Measurements from ENCODE around the gene KLF11. TPM values are rescaled to one million over a fixed set of nuclear protein-coding genes. Genes with fewer than 3 reads are reported as not detected.

Gene KLF11
- polyA plus RNA-seq, 3 donors: 21.0 to 69.8 (median 25.3) TPM

DNA sequence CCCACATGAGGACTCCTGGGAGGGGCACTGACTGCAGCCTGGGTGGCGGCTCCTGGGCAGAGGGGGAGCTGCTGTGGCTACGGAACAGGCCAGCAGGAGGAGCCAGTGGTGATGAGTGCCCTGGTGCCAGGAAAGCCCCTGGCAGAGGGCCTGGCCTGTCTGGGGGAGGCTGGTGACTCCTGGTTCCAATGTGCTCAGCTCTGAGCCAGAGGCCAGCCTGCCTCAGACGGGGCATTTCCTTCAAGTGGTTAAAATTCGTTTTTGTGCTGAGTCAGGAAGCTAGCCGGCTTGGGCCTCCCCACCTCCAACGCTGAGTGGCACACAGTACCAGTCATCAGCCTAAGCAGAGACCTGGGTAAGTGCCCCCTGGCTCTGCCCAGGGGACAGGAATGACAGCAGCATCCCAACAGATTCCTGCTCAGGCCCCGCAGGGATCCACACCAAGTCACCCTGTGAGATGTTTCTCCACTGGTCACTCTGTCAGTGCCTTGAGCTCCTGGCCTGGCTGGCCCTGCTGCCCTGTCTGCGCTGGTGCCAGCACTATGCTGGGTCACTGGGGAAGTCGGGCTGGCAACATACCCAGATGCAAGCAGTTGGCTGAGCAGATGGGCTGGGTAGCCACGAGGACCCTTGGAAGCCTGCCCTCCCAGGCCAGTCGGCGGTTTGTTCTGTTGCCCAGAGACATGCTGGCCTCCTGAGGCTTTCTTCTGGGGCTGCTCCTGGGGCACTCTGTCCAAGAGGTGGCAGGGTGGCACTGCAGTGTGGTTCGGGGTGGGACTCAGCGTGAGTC, 7.1 kb upstream of the KLF11 start:
- H3K79me2 ChIP-seq (ENCODE audit: insufficient read depth, low read length): no peaks in the 10 kb centered on the region
- no peaks in the 10 kb centered on the region for H3K27me3 ChIP-seq (ENCODE audit: control insufficient read depth in 2 of 2, insufficient read depth in 2 of 2, low read length in 2 of 2)
- peak overlapping the region; percentile 38 for H3K4me2 ChIP-seq (replicated peaks; ENCODE audit: extremely low read depth, low read length, poor library complexity, severe bottlenecking)
- WGBS (ENCODE audit: insufficient coverage): 24% methylated on average over 12 of the region's 14 CpGs
- H3K4me3 ChIP-seq (replicated peaks in 1 of 3; ENCODE audit: low read depth in 2 of 3, low read length in 3 of 3): peak overlapping the region in 1 of 3 experiments; percentile 20
- TF ChIP-seq, protein P1, sequence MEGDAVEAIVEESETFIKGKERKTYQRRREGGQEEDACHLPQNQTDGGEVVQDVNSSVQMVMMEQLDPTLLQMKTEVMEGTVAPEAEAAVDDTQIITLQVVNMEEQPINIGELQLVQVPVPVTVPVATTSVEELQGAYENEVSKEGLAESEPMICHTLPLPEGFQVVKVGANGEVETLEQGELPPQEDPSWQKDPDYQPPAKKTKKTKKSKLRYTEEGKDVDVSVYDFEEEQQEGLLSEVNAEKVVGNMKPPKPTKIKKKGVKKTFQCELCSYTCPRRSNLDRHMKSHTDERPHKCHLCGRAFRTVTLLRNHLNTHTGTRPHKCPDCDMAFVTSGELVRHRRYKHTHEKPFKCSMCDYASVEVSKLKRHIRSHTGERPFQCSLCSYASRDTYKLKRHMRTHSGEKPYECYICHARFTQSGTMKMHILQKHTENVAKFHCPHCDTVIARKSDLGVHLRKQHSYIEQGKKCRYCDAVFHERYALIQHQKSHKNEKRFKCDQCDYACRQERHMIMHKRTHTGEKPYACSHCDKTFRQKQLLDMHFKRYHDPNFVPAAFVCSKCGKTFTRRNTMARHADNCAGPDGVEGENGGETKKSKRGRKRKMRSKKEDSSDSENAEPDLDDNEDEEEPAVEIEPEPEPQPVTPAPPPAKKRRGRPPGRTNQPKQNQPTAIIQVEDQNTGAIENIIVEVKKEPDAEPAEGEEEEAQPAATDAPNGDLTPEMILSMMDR (IDR thresholded peaks at IDR 0.05): peak; percentile 80
- peaks cover 25 to 29% of the 10 kb centered on the region in 2 donors for H3K36me3 Mint-ChIP-seq
- intact Hi-C loops (cut with micrococcal nuclease): no loop called here
- peaks cover 0 to 4% (median 0%) of the 10 kb centered on the region in 7 donors for H3K9me3 Mint-ChIP-seq
- peaks cover 74% of the 10 kb centered on the region for H3K4me1 Mint-ChIP-seq
- H3K36me3 ChIP-seq (replicated peaks in 1 of 2; ENCODE audit: control insufficient read depth in 1 of 2, insufficient read depth in 2 of 2, low read length in 2 of 2): no peaks in the 10 kb centered on the region
- H3K9ac ChIP-seq (ENCODE audit: insufficient read depth, low read length, poor library complexity, severe bottlenecking): peak overlapping the region; percentile 53
- DNase-seq: peak; percentile 94 to 97 (median 95)
- peak overlapping the region; percentile 81 to 90 for H3K27ac ChIP-seq (ENCODE audit: low read depth in 1 of 2, low read length in 2 of 2)
- peak overlapping the region; percentile 39 to 62 for H3K4me3 Mint-ChIP-seq
- peaks cover 67 to 70% of the 10 kb centered on the region in 2 donors for H3K4me1 ChIP-seq (ENCODE audit: control insufficient read depth in 1 of 2, insufficient read depth in 2 of 2, low read length in 2 of 2)
- H3K27me3 Mint-ChIP-seq (ENCODE audit: low read depth in 3 of 3): peaks cover 0 to 12% (median 7%) of the 10 kb centered on the region in 3 donors
- H3K9me3 ChIP-seq (replicated peaks in 1 of 2; ENCODE audit: control insufficient read depth in 1 of 2, insufficient read depth in 1 of 2, low read length in 2 of 2): no peaks in the 10 kb centered on the region
- no peaks in the 10 kb centered on the region for H4K20me1 ChIP-seq (ENCODE audit: insufficient read depth, low read length)
- H2AFZ ChIP-seq (ENCODE audit: insufficient read depth, low read depth, low read length, poor library complexity, severe bottlenecking): peak overlapping the region; percentile 38
- H3K27ac Mint-ChIP-seq: peak overlapping the region; percentile 91 to 97 (median 95)

DNA sequence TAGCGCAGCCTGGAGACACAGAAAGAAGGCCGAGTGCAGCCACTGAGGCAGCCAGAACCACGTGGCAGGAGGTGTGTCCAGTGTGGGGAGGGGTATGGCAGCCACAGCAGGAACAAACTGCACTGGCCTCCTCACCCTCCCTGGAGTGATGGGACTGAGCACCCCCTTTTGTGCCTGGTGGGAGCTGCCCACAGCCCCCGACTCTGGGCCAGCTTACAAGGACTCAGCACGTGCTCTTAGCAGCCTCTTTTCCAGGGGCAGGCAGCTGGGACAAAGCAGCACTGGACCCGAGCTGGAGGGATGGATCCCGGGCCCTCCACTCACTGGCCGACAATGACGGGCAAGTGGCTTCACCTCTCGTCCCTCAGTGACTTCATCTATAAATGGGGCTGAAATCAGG, 5.2 kb upstream of the KLF11 start:
- no peak overlapping the region for H3K4me3 Mint-ChIP-seq
- peaks cover 74% of the 10 kb centered on the region for H3K4me1 Mint-ChIP-seq
- H3K36me3 Mint-ChIP-seq: peaks cover 27 to 31% of the 10 kb centered on the region in 2 donors
- Histone ChIP-seq H3K79me2 (ENCODE audit: insufficient read depth, low read length) (no peaks in the 10 kb centered on the region), H2AFZ (ENCODE audit: insufficient read depth, low read depth, low read length, poor library complexity, severe bottlenecking) (no peak overlapping the region), H3K4me2 (replicated peaks; ENCODE audit: extremely low read depth, low read length, poor library complexity, severe bottlenecking) (no peak overlapping the region), H3K4me3 (replicated peaks in 1 of 3; ENCODE audit: low read depth in 2 of 3, low read length in 3 of 3) (no peak overlapping the region), H4K20me1 (ENCODE audit: insufficient read depth, low read length) (no peaks in the 10 kb centered on the region), H3K27ac (ENCODE audit: low read depth in 1 of 2, low read length in 2 of 2) (no peak overlapping the region), H3K27me3 (ENCODE audit: control insufficient read depth in 2 of 2, insufficient read depth in 2 of 2, low read length in 2 of 2) (no peaks in the 10 kb centered on the region), H3K36me3 (replicated peaks in 1 of 2; ENCODE audit: control insufficient read depth in 1 of 2, insufficient read depth in 2 of 2, low read length in 2 of 2) (no peaks in the 10 kb centered on the region), H3K9ac (ENCODE audit: insufficient read depth, low read length, poor library complexity, severe bottlenecking) (no peak overlapping the region), H3K9me3 (replicated peaks in 1 of 2; ENCODE audit: control insufficient read depth in 1 of 2, insufficient read depth in 1 of 2, low read length in 2 of 2) (no peaks in the 10 kb centered on the region), H3K4me1 (ENCODE audit: control insufficient read depth in 1 of 2, insufficient read depth in 2 of 2, low read length in 2 of 2) (peaks cover 58 to 64% of the 10 kb centered on the region in 2 donors)
- H3K27me3 Mint-ChIP-seq (ENCODE audit: low read depth in 3 of 3): peaks cover 2 to 28% (median 11%) of the 10 kb centered on the region in 3 donors
- 84% methylated on average over 9 of the region's 10 CpGs for WGBS (ENCODE audit: insufficient coverage)
- peaks cover 0 to 6% (median 0%) of the 10 kb centered on the region in 7 donors for H3K9me3 Mint-ChIP-seq
- H3K27ac Mint-ChIP-seq: peak overlapping the region in 1 of 7 donors; percentile 45
- TF ChIP-seq, protein P1 (IDR thresholded peaks at IDR 0.05): no peak
- intact Hi-C loops (cut with micrococcal nuclease): no loop called here
- DNase-seq: no peak
